Measurements from ENCODE around the gene EPS8L3. TPM values are rescaled to one million over a fixed set of nuclear protein-coding genes. Genes with fewer than 3 reads are reported as not detected.

EPS8L3 gene
- total and polyA plus RNA-seq, 10 of the 15 experiments (the other 5 are each of a cell fraction or from before 2014, with no cell fraction given) = not detected

DNA sequence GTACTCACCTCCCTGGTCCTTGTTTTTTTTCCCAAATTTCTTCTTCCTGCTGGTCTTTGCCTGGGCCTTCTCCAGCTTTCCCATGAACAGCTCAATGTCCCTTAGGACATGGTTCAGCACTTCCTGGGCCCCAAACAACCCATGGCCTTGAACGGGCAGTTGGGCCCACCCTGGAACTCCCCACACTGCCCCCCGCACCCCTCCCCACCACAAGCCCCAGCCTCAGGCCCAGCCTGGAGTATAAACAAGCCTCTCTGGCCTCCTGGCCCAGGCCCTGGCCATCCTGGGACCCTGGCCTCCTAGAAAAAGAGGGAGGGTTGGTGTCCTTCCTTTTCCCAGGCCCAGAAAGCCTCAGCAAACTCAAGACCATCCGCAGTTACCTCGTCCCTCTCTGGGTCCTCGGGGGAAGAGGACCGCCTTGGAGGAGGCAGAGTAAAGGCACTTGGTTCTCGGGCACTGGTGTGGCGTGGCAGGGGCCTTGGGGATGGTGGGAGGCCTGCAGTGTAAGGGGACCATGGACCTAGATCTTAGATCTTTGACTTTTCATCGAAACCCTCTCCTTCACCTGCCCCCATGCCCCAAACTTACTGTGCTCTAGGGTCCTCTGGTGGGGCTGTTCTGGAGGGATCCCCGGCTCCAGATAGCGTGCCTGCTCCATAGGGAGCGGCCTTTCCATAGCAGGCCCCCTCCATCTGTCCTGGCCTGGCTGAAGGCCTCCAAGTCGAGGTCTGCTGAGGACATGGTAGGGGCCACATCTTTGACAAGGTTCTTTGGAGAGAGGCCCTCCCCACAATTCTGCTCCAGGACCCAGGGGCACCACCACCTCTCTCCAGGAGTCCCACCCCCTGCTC is 5.6 kb downstream of the EPS8L3 start:
- FAIRE-seq (no peak), DNase-seq (ENCODE audit: low read depth, low spot score) (no peak), ATAC-seq (no peak)
- no peaks in the 10 kb centered on the region for H3K27me3 ChIP-seq (replicated peaks in 1 of 2; ENCODE audit: control insufficient read depth in 2 of 2, insufficient read depth in 2 of 2, low read length in 1 of 2)
- no peaks in the 10 kb centered on the region for H3K9me3 ChIP-seq (replicated peaks; ENCODE audit: control insufficient read depth, insufficient read depth, low read length)
- ChIA-PET RAD21 (ENCODE audit: unreplicated experiment) (interaction anchor here (1.3 kb wide), 1 partner anchor 118 kb away, joined by 3 read pairs; no protein-coding TSS in a partner anchor), CTCF (no interaction called here), SMC1A (ENCODE audit: uncharacterized antibody, unreplicated experiment) (no interaction called here), POLR2A (no interaction called here)
- no peaks in the 10 kb centered on the region for H3K79me2 ChIP-seq (ENCODE audit: control insufficient read depth, insufficient read depth, low read length)
- no peak overlapping the region for H3K9ac ChIP-seq (ENCODE audit: control insufficient read depth, insufficient read depth, low read length)
- no peaks in the 10 kb centered on the region for H3K36me3 ChIP-seq (ENCODE audit: control insufficient read depth in 2 of 2, insufficient read depth in 2 of 2, low read length in 1 of 2)
- intact Hi-C loops (cut with micrococcal nuclease; ENCODE audit: unreplicated experiment) (no loop called here), in situ Hi-C loops (cut with MboI) (no loop called here)
- H2AFZ ChIP-seq (ENCODE audit: control insufficient read depth, low read depth, low read length) = no peak overlapping the region
- no peak overlapping the region for H3K4me3 ChIP-seq
- H3K27ac ChIP-seq (ENCODE audit: control insufficient read depth, insufficient read depth) = no peak overlapping the region
- H3K4me1 ChIP-seq (ENCODE audit: control insufficient read depth, insufficient read depth, low read length) = no peaks in the 10 kb centered on the region
- H4K20me1 ChIP-seq (ENCODE audit: control insufficient read depth, insufficient read depth) = no peaks in the 10 kb centered on the region
- no peak for TF ChIP-seq MAX (IDR thresholded peaks at IDR 0.05; ENCODE audit: low read depth, low read length)
- TF ChIP-seq NRF1 (conservative IDR thresholded peaks at IDR 0.05; ENCODE audit: low read depth, low read length) = no peak
- no peak for TF ChIP-seq GABPA (IDR thresholded peaks at IDR 0.05; ENCODE audit: low read depth)
- TF ChIP-seq HDGF (IDR thresholded peaks at IDR 0.05) = no peak
- TF ChIP-seq NR2C2 (IDR thresholded peaks at IDR 0.05; ENCODE audit: borderline replicate concordance, control insufficient read depth, insufficient read length, low read depth) = no peak
- no peak for TF ChIP-seq ETV6 (conservative IDR thresholded peaks at IDR 0.05 in 1 of 2, IDR thresholded peaks at IDR 0.05 in 1 of 2; ENCODE audit: borderline replicate concordance in 1 of 2, low read depth in 1 of 2)
- TF ChIP-seq MEF2B (IDR thresholded peaks at IDR 0.05; ENCODE audit: partially characterized antibody, poor library complexity, severe bottlenecking) = no peak
- TF ChIP-seq SMAD5 (IDR thresholded peaks at IDR 0.05; ENCODE audit: low read depth) = no peak
- TF ChIP-seq CBFB (IDR thresholded peaks at IDR 0.05; ENCODE audit: low read depth) = no peak
- TF ChIP-seq, protein P1, sequence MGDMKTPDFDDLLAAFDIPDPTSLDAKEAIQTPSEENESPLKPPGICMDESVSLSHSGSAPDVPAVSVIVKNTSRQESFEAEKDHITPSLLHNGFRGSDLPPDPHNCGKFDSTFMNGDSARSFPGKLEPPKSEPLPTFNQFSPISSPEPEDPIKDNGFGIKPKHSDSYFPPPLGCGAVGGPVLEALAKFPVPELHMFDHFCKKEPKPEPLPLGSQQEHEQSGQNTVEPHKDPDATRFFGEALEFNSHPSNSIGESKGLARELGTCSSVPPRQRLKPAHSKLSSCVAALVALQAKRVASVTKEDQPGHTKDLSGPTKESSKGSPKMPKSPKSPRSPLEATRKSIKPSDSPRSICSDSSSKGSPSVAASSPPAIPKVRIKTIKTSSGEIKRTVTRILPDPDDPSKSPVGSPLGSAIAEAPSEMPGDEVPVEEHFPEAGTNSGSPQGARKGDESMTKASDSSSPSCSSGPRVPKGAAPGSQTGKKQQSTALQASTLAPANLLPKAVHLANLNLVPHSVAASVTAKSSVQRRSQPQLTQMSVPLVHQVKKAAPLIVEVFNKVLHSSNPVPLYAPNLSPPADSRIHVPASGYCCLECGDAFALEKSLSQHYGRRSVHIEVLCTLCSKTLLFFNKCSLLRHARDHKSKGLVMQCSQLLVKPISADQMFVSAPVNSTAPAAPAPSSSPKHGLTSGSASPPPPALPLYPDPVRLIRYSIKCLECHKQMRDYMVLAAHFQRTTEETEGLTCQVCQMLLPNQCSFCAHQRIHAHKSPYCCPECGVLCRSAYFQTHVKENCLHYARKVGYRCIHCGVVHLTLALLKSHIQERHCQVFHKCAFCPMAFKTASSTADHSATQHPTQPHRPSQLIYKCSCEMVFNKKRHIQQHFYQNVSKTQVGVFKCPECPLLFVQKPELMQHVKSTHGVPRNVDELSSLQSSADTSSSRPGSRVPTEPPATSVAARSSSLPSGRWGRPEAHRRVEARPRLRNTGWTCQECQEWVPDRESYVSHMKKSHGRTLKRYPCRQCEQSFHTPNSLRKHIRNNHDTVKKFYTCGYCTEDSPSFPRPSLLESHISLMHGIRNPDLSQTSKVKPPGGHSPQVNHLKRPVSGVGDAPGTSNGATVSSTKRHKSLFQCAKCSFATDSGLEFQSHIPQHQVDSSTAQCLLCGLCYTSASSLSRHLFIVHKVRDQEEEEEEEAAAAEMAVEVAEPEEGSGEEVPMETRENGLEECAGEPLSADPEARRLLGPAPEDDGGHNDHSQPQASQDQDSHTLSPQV (IDR thresholded peaks at IDR 0.05) = no peak
- TF ChIP-seq STAT3 (IDR thresholded peaks at IDR 0.05; ENCODE audit: low read depth, low read length) = no peak
- TF ChIP-seq ZSCAN29 (IDR thresholded peaks at IDR 0.05) = no peak
- no peak for TF ChIP-seq PBX3 (IDR thresholded peaks at IDR 0.05; ENCODE audit: insufficient replicate concordance, low read depth, low read length)
- TF ChIP-seq, protein P2, sequence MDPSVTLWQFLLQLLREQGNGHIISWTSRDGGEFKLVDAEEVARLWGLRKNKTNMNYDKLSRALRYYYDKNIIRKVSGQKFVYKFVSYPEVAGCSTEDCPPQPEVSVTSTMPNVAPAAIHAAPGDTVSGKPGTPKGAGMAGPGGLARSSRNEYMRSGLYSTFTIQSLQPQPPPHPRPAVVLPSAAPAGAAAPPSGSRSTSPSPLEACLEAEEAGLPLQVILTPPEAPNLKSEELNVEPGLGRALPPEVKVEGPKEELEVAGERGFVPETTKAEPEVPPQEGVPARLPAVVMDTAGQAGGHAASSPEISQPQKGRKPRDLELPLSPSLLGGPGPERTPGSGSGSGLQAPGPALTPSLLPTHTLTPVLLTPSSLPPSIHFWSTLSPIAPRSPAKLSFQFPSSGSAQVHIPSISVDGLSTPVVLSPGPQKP (IDR thresholded peaks at IDR 0.05; ENCODE audit: low read depth, low read length) = no peak
- TF ChIP-seq ZZZ3 (IDR thresholded peaks at IDR 0.05; ENCODE audit: control insufficient read depth, insufficient read length, low read depth) = no peak
- BruUV-seq (replicated peaks) = no TSS peak
- no peak overlapping the region for H3K4me2 ChIP-seq (ENCODE audit: control insufficient read depth, insufficient read depth)
- WGBS (ENCODE audit: insufficient coverage, insufficient replicate concordance, low lambda C conversion rate, missing lambda C conversion rate) = 57% methylated on average over 12 of the region's 13 CpGs

All from GM12878 (cell line).